Immature natural killer cell (primary cell): ENCODE data around the gene FRMD4B. TPM values are rescaled to one million over a fixed set of nuclear protein-coding genes. Genes with fewer than 3 reads are reported as not detected.

ENCODE experiments used
- DNase-seq, 3 donors: peaks; one replicate each; pipeline ENCODE4 v3.0.0; 2022; ENCODE audit warnings: mixed read lengths in 1 of 3
- H3K27ac Mint-ChIP-seq, 6 donors: one replicate each; pipeline ENCODE4 v1.8.0; 2020; ENCODE audit warnings: mixed read lengths in 6 of 6, mild to moderate bottlenecking in 5 of 6, inconsistent platforms in 4 of 6, moderate library complexity in 3 of 6
- H3K27me3 Mint-ChIP-seq, 3 donors: one replicate each; pipeline ENCODE4 v1.8.0; 2020 to 2021; ENCODE audit warnings: low read depth in 3 of 3, mild to moderate bottlenecking in 3 of 3, mixed read lengths in 3 of 3, moderate library complexity in 3 of 3, inconsistent platforms in 1 of 3
- H3K36me3 Mint-ChIP-seq, 3 donors: one replicate each; pipeline ENCODE4 v1.8.0; 2020; ENCODE audit warnings: mixed read lengths in 3 of 3, inconsistent platforms in 2 of 3, mild to moderate bottlenecking in 2 of 3
- H3K4me1 Mint-ChIP-seq, 2 donors: one replicate each; pipeline ENCODE4 v1.8.0; 2020; ENCODE audit warnings: inconsistent platforms in 2 of 2, mild to moderate bottlenecking in 2 of 2, mixed read lengths in 2 of 2, moderate library complexity in 1 of 2
- H3K4me3 Mint-ChIP-seq, 5 donors: one replicate each; pipeline ENCODE4 v1.8.0; 2020; ENCODE audit warnings: mild to moderate bottlenecking in 5 of 5, mixed read lengths in 5 of 5, inconsistent platforms in 3 of 5, moderate library complexity in 3 of 5
- H3K9me3 Mint-ChIP-seq, 6 donors: one replicate each; pipeline ENCODE4 v1.8.0; 2020; ENCODE audit warnings: mild to moderate bottlenecking in 6 of 6, mixed read lengths in 6 of 6, inconsistent platforms in 4 of 6, moderate library complexity in 3 of 6
- polyA plus RNA-seq, 3 donors: library from polyadenylated mRNA; unstranded; fragments of 300-500 nt; fragmentation: Illumina TruSeq; gene quantifications; one replicate each; pipeline ENCODE4 v1.2.3, GENCODE V29; 2021

FRMD4B gene
- polyA plus RNA-seq, 3 donors from 2014 or later: 1.3 to 16.1 (median 5.4) TPM

- DNase-seq: no peak
- Mint-ChIP-seq H3K4me1 (no peaks in the 10 kb centered on the region), H3K4me3 (no peak overlapping the region), H3K36me3 (peaks cover 0 to 29% (median 0%) of the 10 kb centered on the region in 3 donors), H3K27me3 (peaks cover 0 to 3% (median 0%) of the 10 kb centered on the region in 3 donors), H3K27ac (no peak overlapping the region), H3K9me3 (no peaks in the 10 kb centered on the region)
Measured at GRCh38 chr3:69179740-69180372, 206.0 kb downstream of the FRMD4B start.

- peak overlapping the region in 1 of 6 donors; percentile 17 for H3K27ac Mint-ChIP-seq
- no peak for DNase-seq
- no peaks in the 10 kb centered on the region for H3K9me3 Mint-ChIP-seq
- H3K36me3 Mint-ChIP-seq: peaks cover 0 to 29% (median 0%) of the 10 kb centered on the region in 3 donors
- H3K4me3 Mint-ChIP-seq: no peak overlapping the region
- no peaks in the 10 kb centered on the region for H3K4me1 Mint-ChIP-seq
- peaks cover 0 to 3% (median 0%) of the 10 kb centered on the region in 3 donors for H3K27me3 Mint-ChIP-seq
Measured at GRCh38 chr3:69178838-69179739, 206.8 kb downstream of the FRMD4B start.

DNA sequence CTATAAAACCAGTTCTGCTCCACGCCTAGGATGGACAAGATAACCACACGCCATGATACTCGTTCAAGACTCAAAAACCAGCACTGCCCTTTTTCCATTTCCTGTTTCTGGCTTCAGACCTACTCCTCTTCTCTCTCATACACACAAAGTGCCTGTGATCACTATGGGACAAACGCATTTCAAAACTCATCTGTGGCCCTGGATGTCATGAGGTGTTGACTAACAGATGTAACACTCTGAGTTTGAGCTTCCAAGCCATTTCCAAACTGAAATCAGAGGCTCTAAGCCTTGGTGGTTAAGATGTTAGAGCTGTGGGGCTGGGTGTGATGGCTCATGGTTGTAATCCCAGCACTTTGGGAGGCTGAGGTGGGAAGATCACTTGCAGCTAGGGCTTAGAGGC is 207.8 kb downstream of the FRMD4B start:
- H3K27ac Mint-ChIP-seq: no peak overlapping the region
- no peaks in the 10 kb centered on the region for H3K9me3 Mint-ChIP-seq
- no peak overlapping the region for H3K4me3 Mint-ChIP-seq
- DNase-seq: no peak
- H3K36me3 Mint-ChIP-seq: peaks cover 0 to 33% (median 0%) of the 10 kb centered on the region in 3 donors
- peaks cover 0 to 3% (median 0%) of the 10 kb centered on the region in 3 donors for H3K27me3 Mint-ChIP-seq
- H3K4me1 Mint-ChIP-seq: no peaks in the 10 kb centered on the region

DNA sequence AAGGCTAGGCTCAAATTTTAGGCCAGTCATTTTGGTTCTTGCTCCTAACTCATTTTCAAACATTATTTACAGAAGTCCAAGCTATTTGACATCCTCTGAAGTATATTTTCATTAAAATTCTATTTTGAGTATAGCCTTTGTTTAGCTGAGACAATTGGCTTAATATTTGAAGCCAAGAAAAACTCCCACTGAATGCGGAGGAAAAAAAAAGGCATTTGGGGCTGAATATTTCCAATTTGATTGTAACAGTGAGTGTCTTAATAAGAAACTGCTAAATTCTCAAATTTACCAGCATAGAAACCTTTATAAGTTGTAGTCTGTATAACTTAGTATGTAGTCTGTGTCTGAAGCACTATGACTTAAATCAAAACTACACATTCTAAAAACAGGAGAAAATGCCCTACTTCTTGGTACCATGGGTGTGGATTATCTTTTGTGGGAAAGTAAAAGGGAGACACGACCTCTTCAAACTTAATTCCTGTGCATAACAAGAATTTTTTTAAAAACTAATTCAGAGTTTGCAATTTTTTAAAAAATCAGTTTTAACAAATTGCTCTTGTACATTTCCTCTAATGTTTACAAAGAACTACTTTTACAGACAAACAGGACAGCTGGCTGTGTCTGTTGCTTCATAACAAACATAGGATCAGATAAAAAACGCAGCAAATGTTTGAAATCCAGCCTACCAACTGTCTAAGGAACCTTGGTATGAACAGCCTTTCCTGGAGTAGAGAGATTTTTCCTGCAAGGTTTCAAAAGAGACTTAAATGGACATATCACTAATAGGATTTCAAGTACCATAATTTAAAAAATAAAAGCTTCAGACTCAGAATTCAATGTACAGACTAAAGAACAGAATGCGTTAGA is 210.8 kb downstream of the FRMD4B start:
- no peak for DNase-seq
- H3K4me3 Mint-ChIP-seq: no peak overlapping the region
- no peaks in the 10 kb centered on the region for H3K4me1 Mint-ChIP-seq
- peaks cover 0 to 21% (median 0%) of the 10 kb centered on the region in 3 donors for H3K36me3 Mint-ChIP-seq
- no peak overlapping the region for H3K27ac Mint-ChIP-seq
- H3K27me3 Mint-ChIP-seq: no peaks in the 10 kb centered on the region
- H3K9me3 Mint-ChIP-seq: no peaks in the 10 kb centered on the region

GRCh38 chr3:69174445-69174844 is 211.4 kb downstream of the FRMD4B start:
- Mint-ChIP-seq H3K4me1 (no peaks in the 10 kb centered on the region), H3K27ac (no peak overlapping the region), H3K27me3 (no peaks in the 10 kb centered on the region), H3K36me3 (peaks cover 0 to 21% (median 0%) of the 10 kb centered on the region in 3 donors), H3K4me3 (no peak overlapping the region), H3K9me3 (no peaks in the 10 kb centered on the region)
- no peak for DNase-seq

DNA sequence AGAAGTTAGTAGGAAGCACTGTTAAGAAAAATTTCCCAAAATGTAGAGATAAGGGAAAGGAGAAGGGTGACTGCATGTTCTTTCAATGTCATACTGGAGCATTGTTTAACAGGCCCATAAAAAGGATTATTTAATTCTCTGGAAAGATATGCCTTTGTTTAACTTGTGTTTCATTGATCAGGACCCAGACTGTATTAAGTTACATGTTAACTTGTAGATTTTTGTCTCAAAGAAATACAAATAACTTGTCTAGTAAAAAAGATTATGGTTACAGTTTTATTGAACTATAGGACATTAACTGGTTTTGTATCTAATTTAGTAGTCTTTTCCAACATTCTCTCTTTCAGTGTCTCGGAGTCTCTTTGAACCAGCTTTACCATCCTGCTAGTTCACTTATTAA is 213.8 kb downstream of the FRMD4B start:
- Mint-ChIP-seq H3K9me3 (no peaks in the 10 kb centered on the region), H3K36me3 (peaks cover 0 to 21% (median 0%) of the 10 kb centered on the region in 3 donors), H3K4me3 (no peak overlapping the region), H3K27me3 (peaks cover 0 to 2% (median 0%) of the 10 kb centered on the region in 3 donors), H3K4me1 (no peaks in the 10 kb centered on the region), H3K27ac (no peak overlapping the region)
- no peak for DNase-seq

- Mint-ChIP-seq H3K27me3 (peaks cover 0 to 5% (median 2%) of the 10 kb centered on the region in 3 donors), H3K36me3 (peaks cover 0 to 7% (median 0%) of the 10 kb centered on the region in 3 donors), H3K4me1 (no peaks in the 10 kb centered on the region), H3K27ac (no peak overlapping the region), H3K4me3 (no peak overlapping the region), H3K9me3 (no peaks in the 10 kb centered on the region)
- DNase-seq: no peak
Measured at GRCh38 chr3:69166446-69166845, 219.4 kb downstream of the FRMD4B start.

DNA sequence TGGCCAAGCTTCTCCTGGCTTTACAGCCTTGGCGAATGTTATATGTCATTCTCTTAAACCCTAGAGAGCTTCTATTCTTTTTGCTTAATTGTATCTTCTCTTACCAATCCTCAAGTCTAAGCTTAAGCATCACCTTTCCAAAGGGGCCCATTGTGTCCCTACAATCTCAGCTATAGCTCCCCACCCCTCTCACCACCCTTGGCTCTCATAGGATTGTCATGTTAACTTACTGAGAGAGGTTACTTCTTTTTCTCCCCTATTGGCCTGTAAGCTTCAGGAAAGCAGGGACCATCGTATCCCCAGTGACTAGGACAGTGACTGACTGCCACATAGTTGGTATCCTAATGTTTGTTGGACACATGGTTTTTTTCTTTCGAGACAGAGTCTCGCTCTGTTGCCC is 220.1 kb downstream of the FRMD4B start:
- Mint-ChIP-seq H3K4me3 (no peak overlapping the region), H3K4me1 (no peaks in the 10 kb centered on the region), H3K27ac (no peak overlapping the region), H3K27me3 (peaks cover 0 to 5% (median 2%) of the 10 kb centered on the region in 3 donors), H3K9me3 (no peaks in the 10 kb centered on the region), H3K36me3 (peaks cover 0 to 4% (median 0%) of the 10 kb centered on the region in 3 donors)
- no peak for DNase-seq

DNA sequence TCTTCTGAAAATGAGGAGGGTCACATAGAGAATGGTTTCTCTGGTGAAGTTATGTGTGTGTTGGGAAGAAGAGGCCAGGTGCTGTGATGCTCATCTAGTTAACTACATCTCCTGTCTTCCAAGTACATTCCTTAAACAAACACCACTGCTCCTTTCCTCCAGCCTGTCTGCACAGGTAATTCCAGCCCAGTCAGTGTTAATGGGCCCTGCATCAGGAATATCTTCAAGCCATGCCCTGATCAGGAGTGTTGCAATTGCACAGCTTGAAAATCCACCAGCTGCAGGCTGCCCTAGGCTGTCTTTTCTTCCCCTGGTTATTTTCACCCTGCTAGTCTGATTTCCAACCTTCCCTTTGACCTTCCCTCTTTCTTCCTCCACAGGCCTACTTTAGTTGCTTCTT is 221.6 kb downstream of the FRMD4B start:
- H3K36me3 Mint-ChIP-seq: peaks cover 0 to 4% (median 0%) of the 10 kb centered on the region in 3 donors

DNA sequence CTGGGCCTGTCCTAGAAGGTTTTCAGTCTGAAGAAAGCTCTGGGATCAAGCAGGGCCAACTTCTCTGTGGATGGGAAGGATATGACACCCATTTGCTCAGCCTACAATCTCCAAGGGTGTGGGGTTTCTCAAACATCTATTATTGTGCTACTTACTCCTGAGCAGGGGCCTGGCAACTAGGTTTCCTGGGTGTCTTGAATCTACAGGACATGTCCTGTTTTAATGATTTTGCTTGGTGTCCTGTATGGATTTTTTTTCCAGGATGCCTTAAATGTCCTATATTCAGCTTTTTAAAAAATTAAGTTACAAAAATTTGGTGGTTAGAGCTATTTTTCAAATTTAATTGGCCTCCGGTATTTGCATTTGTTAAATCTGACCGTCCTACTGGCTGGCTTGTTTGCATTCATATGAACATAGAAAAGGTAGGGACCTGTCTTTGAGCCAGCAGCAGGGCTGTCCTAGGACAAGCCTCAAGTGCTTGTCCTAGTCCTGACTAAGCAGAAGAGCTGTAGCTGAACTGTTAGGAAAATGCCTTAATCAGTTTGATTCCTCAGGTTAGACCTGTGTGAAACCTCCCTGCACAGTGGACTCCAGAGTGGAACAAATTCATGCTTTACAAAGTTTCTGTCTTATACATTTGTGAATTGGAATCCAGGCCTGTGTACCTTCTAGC is 223.4 kb downstream of the FRMD4B start:
- Mint-ChIP-seq H3K27ac (no peak overlapping the region), H3K4me3 (no peak overlapping the region), H3K36me3 (peaks cover 0 to 2% (median 0%) of the 10 kb centered on the region in 3 donors), H3K9me3 (no peaks in the 10 kb centered on the region), H3K27me3 (peaks cover 2 to 4% (median 2%) of the 10 kb centered on the region in 3 donors), H3K4me1 (no peaks in the 10 kb centered on the region)
- no peak for DNase-seq

More for the DNA sequence above, 221.6 kb downstream of the FRMD4B start:
- Mint-ChIP-seq H3K27me3 (peaks cover 0 to 5% (median 2%) of the 10 kb centered on the region in 3 donors), H3K9me3 (no peaks in the 10 kb centered on the region), H3K4me3 (no peak overlapping the region), H3K4me1 (no peaks in the 10 kb centered on the region), H3K27ac (no peak overlapping the region)
- no peak for DNase-seq

GRCh38 chr3:69161587-69162307 is 224.1 kb downstream of the FRMD4B start:
- Mint-ChIP-seq H3K9me3 (no peaks in the 10 kb centered on the region), H3K27me3 (peaks cover 2 to 4% (median 3%) of the 10 kb centered on the region in 3 donors), H3K4me1 (no peaks in the 10 kb centered on the region), H3K27ac (no peak overlapping the region), H3K4me3 (no peak overlapping the region), H3K36me3 (no peaks in the 10 kb centered on the region)
- peak; percentile 42 to 61 (median 53) for DNase-seq

GRCh38 chr3:69160525-69160924 is 225.4 kb downstream of the FRMD4B start:
- no peaks in the 10 kb centered on the region for H3K36me3 Mint-ChIP-seq

More at GRCh38 chr3:69160525-69160924, 225.4 kb downstream of the FRMD4B start:
- no peak for DNase-seq
- H3K4me3 Mint-ChIP-seq: no peak overlapping the region
- no peaks in the 10 kb centered on the region for H3K4me1 Mint-ChIP-seq
- no peak overlapping the region for H3K27ac Mint-ChIP-seq
- H3K27me3 Mint-ChIP-seq: peaks cover 0 to 4% (median 3%) of the 10 kb centered on the region in 3 donors
- no peaks in the 10 kb centered on the region for H3K9me3 Mint-ChIP-seq
